ENCODE measurements around the gene NTNG2.

NTNG2 gene

DNA sequence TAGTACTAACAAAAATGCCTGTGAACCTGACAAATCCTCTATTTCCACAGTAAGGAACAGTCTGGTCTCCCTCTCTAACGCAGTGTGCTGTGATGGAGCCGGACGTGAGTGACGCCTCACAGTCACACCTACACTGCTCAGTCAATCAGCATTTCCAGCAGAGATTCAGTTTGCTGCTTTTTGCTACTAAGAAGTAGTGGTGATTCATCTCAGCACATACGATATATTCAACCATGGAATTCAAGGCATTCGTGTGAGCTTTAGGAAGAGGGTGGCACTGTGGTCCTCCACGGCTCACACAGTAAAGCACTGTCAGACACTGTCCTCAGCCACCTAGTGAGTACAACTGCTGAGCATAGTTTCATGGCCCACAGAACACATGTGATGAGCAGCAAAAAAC, 122.0 kb downstream of the NTNG2 start (continued):
- TF ChIP-seq, protein P1, sequence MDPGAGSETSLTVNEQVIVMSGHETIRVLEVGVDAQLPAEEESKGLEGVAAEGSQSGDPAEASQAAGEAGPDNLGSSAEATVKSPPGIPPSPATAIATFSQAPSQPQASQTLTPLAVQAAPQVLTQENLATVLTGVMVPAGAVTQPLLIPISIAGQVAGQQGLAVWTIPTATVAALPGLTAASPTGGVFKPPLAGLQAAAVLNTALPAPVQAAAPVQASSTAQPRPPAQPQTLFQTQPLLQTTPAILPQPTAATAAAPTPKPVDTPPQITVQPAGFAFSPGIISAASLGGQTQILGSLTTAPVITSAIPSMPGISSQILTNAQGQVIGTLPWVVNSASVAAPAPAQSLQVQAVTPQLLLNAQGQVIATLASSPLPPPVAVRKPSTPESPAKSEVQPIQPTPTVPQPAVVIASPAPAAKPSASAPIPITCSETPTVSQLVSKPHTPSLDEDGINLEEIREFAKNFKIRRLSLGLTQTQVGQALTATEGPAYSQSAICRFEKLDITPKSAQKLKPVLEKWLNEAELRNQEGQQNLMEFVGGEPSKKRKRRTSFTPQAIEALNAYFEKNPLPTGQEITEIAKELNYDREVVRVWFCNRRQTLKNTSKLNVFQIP (CRISPR knock-in tag; IDR thresholded peaks at IDR 0.05; ENCODE audit: borderline replicate concordance, low read depth) = no peak
- TF ChIP-seq ZNF8 (CRISPR knock-in tag; IDR thresholded peaks at IDR 0.05) (no peak), ZFP3 (CRISPR knock-in tag; IDR thresholded peaks at IDR 0.05) (no peak), SNAI2 (CRISPR knock-in tag; IDR thresholded peaks at IDR 0.05) (no peak), ESRRG (CRISPR knock-in tag; IDR thresholded peaks at IDR 0.05) (no peak), ZNF70 (CRISPR knock-in tag; IDR thresholded peaks at IDR 0.05) (no peak), OSR1 (CRISPR knock-in tag; IDR thresholded peaks at IDR 0.05) (no peak), TOX (CRISPR knock-in tag; IDR thresholded peaks at IDR 0.05; ENCODE audit: borderline replicate concordance) (no peak), ARNTL (CRISPR knock-in tag; IDR thresholded peaks at IDR 0.05; ENCODE audit: borderline replicate concordance, low read depth) (no peak), RARB (CRISPR knock-in tag; IDR thresholded peaks at IDR 0.05) (no peak), PPARA (CRISPR knock-in tag; IDR thresholded peaks at IDR 0.05; ENCODE audit: borderline replicate concordance) (no peak)
- TF ChIP-seq, protein P2, sequence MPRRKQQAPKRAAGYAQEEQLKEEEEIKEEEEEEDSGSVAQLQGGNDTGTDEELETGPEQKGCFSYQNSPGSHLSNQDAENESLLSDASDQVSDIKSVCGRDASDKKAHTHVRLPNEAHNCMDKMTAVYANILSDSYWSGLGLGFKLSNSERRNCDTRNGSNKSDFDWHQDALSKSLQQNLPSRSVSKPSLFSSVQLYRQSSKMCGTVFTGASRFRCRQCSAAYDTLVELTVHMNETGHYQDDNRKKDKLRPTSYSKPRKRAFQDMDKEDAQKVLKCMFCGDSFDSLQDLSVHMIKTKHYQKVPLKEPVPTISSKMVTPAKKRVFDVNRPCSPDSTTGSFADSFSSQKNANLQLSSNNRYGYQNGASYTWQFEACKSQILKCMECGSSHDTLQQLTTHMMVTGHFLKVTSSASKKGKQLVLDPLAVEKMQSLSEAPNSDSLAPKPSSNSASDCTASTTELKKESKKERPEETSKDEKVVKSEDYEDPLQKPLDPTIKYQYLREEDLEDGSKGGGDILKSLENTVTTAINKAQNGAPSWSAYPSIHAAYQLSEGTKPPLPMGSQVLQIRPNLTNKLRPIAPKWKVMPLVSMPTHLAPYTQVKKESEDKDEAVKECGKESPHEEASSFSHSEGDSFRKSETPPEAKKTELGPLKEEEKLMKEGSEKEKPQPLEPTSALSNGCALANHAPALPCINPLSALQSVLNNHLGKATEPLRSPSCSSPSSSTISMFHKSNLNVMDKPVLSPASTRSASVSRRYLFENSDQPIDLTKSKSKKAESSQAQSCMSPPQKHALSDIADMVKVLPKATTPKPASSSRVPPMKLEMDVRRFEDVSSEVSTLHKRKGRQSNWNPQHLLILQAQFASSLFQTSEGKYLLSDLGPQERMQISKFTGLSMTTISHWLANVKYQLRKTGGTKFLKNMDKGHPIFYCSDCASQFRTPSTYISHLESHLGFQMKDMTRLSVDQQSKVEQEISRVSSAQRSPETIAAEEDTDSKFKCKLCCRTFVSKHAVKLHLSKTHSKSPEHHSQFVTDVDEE (CRISPR knock-in tag; IDR thresholded peaks at IDR 0.05) = no peak

DNA sequence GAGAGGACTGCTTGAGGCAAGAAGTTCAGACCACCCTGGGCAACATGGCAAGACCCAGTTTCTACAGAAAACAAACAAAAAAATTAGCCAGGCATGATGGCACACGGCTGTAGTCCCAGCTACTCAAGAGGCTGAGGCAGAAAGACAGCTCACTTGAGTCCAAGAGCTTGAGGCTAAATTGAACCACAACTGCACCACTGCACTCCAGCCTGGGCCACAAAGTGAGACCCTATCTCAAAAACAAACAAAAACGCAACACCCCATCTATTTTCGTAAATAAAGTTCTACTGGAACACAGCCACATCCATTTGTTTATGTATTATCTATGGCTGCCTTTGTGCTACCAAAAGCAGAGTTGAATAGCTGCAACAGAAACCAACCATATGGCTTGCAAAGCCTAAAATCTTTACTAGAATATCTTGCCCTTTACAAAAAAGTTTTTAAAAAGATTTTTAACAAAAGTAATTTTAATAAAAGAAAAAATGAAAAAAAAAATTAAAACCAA, 125.5 kb downstream of the NTNG2 start:
- ATAC-seq = no peak
- TF ChIP-seq, protein P2 (CRISPR knock-in tag; IDR thresholded peaks at IDR 0.05) = no peak
- TF ChIP-seq ESRRG (CRISPR knock-in tag; IDR thresholded peaks at IDR 0.05) (no peak), TCF4 (CRISPR knock-in tag; IDR thresholded peaks at IDR 0.05; ENCODE audit: borderline replicate concordance) (no peak), ARNTL (CRISPR knock-in tag; IDR thresholded peaks at IDR 0.05; ENCODE audit: borderline replicate concordance, low read depth) (no peak), RARB (CRISPR knock-in tag; IDR thresholded peaks at IDR 0.05) (no peak)

DNA sequence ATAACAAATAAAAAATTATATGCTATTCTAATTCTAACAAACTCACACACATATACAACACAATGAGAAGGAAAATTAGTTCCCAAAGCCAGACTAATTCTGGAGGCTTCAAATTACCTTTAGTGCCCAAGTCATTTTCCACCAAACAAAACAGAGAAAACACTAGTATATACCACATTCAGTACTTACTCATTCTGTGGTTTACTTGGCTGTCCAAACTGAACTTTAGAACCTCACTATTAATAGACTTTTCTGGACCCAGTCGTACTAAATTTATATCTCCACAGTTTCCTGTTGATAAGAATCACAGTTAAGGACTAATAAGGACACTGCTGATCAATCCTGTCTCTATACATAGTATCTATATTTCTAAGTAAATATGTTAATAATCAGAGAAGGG, 126.5 kb downstream of the NTNG2 start:
- peak; percentile 66 for ATAC-seq
- TF ChIP-seq ZFP30 (CRISPR knock-in tag; IDR thresholded peaks at IDR 0.05) (no peak), CSDC2 (CRISPR knock-in tag; IDR thresholded peaks at IDR 0.05) (no peak), ZNF8 (CRISPR knock-in tag; IDR thresholded peaks at IDR 0.05) (no peak), OSR1 (CRISPR knock-in tag; IDR thresholded peaks at IDR 0.05) (no peak), BACH2 (CRISPR knock-in tag; IDR thresholded peaks at IDR 0.05; ENCODE audit: borderline replicate concordance) (no peak), ZNF565 (CRISPR knock-in tag; conservative IDR thresholded peaks at IDR 0.05; ENCODE audit: low read depth) (no peak), ESRRG (CRISPR knock-in tag; IDR thresholded peaks at IDR 0.05) (no peak)
- TF ChIP-seq, protein P3, sequence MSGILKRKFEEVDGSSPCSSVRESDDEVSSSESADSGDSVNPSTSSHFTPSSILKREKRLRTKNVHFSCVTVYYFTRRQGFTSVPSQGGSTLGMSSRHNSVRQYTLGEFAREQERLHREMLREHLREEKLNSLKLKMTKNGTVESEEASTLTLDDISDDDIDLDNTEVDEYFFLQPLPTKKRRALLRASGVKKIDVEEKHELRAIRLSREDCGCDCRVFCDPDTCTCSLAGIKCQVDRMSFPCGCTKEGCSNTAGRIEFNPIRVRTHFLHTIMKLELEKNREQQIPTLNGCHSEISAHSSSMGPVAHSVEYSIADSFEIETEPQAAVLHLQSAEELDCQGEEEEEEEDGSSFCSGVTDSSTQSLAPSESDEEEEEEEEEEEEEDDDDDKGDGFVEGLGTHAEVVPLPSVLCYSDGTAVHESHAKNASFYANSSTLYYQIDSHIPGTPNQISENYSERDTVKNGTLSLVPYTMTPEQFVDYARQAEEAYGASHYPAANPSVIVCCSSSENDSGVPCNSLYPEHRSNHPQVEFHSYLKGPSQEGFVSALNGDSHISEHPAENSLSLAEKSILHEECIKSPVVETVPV (CRISPR knock-in tag; IDR thresholded peaks at IDR 0.05) = no peak
- TF ChIP-seq, protein P4, sequence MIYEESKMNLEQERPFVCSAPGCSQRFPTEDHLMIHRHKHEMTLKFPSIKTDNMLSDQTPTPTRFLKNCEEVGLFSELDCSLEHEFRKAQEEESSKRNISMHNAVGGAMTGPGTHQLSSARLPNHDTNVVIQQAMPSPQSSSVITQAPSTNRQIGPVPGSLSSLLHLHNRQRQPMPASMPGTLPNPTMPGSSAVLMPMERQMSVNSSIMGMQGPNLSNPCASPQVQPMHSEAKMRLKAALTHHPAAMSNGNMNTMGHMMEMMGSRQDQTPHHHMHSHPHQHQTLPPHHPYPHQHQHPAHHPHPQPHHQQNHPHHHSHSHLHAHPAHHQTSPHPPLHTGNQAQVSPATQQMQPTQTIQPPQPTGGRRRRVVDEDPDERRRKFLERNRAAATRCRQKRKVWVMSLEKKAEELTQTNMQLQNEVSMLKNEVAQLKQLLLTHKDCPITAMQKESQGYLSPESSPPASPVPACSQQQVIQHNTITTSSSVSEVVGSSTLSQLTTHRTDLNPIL (CRISPR knock-in tag; IDR thresholded peaks at IDR 0.05; ENCODE audit: low read depth) = no peak
- TF ChIP-seq, protein P5, sequence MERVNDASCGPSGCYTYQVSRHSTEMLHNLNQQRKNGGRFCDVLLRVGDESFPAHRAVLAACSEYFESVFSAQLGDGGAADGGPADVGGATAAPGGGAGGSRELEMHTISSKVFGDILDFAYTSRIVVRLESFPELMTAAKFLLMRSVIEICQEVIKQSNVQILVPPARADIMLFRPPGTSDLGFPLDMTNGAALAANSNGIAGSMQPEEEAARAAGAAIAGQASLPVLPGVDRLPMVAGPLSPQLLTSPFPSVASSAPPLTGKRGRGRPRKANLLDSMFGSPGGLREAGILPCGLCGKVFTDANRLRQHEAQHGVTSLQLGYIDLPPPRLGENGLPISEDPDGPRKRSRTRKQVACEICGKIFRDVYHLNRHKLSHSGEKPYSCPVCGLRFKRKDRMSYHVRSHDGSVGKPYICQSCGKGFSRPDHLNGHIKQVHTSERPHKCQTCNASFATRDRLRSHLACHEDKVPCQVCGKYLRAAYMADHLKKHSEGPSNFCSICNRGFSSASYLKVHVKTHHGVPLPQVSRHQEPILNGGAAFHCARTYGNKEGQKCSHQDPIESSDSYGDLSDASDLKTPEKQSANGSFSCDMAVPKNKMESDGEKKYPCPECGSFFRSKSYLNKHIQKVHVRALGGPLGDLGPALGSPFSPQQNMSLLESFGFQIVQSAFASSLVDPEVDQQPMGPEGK (CRISPR knock-in tag; IDR thresholded peaks at IDR 0.05; ENCODE audit: borderline replicate concordance) = no peak
- TF ChIP-seq, protein P1 (CRISPR knock-in tag; IDR thresholded peaks at IDR 0.05; ENCODE audit: borderline replicate concordance, low read depth) = no peak
- TF ChIP-seq, protein P2 (CRISPR knock-in tag; IDR thresholded peaks at IDR 0.05) = no peak
